HG02840 (cell line): Measurements from ENCODE around the gene LPCAT3.

Experiments
- ATAC-seq: cut with Tn5 transposase; IDR thresholded peaks from one replicate; pipeline ENCODE4 v1.9.1; 2021; ENCODE audit warnings: mild to moderate bottlenecking, moderate library complexity, moderate number of reproducible peaks; ENCODE audit not compliant: unreplicated experiment, low FRiP score

The LPCAT3 gene

DNA sequence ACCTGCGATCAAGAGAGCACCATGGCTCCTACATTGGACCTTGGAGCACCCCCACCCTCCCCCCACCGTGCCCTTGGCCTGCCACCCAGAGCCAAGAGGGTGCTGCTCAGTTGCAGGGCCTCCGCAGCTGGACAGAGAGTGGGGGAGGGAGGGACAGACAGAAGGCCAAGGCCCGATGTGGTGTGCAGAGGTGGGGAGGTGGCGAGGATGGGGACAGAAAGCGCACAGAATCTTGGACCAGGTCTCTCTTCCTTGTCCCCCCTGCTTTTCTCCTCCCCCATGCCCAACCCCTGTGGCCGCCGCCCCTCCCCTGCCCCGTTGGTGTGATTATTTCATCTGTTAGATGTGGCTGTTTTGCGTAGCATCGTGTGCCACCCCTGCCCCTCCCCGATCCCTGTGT is 76.5 kb downstream of the LPCAT3 start:
- ATAC-seq = no peak

DNA sequence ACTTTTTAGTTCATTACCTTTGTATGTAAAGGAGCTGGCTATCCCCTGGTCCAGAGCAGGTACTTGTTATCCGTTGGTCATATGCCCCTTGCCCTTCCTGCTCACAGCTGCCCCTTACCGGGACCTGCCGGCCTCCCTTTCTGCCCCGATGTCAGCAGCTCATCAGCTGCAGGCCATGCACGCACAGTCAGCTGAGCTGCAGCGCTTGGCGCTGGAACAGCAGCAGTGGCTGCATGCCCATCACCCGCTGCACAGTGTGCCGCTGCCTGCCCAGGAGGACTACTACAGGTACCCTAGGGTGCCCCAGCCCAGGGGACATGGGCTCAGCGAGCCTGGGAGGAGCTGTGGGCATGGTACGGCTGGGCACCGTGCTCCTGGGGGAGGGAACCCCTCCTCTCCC is 77.0 kb downstream of the LPCAT3 start:
- ATAC-seq = no peak

DNA sequence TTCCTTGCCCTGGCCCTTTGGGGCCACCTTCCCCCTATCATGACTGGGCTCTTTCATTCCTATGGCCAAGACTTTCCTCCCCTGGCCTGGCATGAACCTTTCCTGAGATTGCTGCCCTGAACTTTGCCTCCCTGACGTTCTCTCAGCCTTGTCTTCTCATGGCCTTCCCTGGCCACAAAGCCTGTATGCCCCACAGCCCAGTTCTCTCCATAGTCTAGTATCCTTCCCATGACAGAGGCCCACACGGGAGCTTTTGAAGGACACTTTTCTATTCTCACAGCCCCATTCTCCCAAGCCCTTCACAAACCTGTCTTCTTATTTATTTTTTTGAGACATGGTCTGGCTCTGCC is 79.1 kb downstream of the LPCAT3 start:
- no peak for ATAC-seq

DNA sequence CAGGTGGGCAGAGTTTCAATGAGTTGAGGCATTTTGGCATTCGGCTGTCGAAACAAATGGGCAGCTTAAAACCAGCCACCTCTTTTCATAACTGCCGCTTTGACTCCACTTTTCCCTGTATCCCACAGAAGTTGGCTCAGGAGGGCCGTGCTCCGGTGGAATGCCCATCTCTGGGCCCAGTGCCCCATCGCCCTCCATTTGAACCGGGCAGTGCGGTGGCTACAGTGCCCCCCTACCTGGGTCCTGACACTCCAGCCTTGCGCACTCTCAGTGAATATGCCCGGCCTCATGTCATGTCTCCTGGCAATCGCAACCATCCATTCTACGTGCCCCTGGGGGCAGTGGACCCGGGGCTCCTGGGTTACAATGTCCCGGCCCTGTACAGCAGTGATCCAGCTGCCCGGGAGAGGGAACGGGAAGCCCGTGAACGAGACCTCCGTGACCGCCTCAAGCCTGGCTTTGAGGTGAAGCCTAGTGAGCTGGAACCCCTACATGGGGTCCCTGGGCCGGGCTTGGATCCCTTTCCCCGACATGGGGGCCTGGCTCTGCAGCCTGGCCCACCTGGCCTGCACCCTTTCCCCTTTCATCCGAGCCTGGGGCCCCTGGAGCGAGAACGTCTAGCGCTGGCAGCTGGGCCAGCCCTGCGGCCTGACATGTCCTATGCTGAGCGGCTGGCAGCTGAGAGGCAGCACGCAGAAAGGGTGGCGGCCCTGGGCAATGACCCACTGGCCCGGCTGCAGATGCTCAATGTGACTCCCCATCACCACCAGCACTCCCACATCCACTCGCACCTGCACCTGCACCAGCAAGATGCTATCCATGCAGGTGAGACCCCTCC is 79.7 kb downstream of the LPCAT3 start:
- ATAC-seq = no peak

DNA sequence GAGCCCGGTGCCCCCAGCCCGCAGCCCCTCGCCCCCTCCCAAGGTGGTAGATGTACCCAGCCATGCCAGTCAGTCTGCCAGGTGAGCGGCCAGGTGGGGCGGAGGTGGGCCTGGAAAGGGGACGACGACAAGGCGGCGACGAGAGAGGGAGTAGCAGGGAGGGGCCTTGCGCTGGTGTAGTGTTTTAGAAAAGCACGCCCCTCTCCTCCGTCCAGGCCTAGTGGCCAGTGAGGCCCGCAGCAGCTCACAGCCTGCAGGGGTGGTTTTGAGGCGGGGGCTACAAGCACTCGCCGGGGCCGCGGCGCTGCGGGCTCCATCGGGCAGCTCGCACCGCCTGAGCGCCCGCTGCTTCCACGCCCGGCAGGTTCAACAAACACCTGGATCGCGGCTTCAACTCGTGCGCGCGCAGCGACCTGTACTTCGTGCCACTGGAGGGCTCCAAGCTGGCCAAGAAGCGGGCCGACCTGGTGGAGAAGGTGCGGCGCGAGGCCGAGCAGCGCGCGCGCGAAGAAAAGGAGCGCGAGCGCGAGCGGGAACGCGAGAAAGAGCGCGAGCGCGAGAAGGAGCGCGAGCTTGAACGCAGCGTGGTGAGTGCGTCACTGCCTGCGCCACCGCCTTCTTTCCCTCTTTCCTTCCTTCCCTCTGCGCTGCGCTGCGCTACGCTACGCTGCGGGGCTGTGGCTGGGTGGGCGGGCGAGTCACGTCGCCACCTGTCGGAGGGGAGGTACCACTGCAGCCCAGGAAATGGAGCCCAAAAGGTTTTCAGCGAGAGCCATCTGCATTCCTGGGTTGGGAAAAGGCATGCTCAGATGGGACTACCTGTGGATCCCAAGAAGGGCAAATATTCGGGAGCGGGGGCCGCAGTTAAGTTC is 80.6 kb downstream of the LPCAT3 start:
- peak; percentile 85 for ATAC-seq

DNA sequence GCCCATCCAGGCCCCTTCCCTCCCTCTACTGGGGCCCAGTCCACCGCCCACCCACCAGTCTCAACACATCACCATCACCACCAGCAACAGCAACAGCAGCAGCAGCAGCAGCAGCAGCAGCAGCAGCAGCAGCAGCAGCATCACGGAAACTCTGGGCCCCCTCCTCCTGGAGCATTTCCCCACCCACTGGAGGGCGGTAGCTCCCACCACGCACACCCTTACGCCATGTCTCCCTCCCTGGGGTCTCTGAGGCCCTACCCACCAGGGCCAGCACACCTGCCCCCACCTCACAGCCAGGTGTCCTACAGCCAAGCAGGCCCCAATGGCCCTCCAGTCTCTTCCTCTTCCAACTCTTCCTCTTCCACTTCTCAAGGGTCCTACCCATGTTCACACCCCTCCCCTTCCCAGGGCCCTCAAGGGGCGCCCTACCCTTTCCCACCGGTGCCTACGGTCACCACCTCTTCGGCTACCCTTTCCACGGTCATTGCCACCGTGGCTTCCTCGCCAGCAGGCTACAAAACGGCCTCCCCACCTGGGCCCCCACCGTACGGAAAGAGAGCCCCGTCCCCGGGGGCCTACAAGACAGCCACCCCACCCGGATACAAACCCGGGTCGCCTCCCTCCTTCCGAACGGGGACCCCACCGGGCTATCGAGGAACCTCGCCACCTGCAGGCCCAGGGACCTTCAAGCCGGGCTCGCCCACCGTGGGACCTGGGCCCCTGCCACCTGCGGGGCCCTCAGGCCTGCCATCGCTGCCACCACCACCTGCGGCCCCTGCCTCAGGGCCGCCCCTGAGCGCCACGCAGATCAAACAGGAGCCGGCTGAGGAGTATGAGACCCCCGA is 81.4 kb downstream of the LPCAT3 start:
- no peak for ATAC-seq

DNA sequence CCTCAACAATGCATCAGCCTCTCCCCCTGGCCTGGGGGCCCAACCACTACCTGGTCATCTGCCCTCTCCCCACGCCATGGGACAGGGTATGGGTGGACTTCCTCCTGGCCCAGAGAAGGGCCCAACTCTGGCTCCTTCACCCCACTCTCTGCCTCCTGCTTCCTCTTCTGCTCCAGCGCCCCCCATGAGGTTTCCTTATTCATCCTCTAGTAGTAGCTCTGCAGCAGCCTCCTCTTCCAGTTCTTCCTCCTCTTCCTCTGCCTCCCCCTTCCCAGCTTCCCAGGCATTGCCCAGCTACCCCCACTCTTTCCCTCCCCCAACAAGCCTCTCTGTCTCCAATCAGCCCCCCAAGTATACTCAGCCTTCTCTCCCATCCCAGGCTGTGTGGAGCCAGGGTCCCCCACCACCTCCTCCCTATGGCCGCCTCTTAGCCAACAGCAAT is 82.1 kb downstream of the LPCAT3 start:
- no peak for ATAC-seq

DNA sequence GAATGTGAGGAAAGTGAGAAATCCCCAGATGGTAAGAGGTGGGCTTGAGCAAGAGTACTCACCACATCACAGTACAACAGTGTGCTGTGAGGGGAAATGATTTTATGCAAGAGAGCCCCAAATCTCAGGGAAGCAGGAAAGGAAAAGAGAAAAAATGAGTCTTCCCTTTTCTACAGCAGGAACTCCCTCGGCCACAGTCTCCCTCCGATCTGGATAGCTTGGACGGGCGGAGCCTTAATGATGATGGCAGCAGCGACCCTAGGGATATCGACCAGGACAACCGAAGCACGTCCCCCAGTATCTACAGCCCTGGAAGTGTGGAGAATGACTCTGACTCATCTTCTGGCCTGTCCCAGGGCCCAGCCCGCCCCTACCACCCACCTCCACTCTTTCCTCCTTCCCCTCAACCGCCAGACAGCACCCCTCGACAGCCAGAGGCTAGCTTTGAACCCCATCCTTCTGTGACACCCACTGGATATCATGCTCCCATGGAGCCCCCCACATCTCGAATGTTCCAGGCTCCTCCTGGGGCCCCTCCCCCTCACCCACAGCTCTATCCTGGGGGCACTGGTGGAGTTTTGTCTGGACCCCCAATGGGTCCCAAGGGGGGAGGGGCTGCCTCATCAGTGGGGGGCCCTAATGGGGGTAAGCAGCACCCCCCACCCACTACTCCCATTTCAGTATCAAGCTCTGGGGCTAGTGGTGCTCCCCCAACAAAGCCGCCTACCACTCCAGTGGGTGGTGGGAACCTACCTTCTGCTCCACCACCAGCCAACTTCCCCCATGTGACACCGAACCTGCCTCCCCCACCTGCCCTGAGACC is 82.7 kb downstream of the LPCAT3 start:
- ATAC-seq = no peak

DNA sequence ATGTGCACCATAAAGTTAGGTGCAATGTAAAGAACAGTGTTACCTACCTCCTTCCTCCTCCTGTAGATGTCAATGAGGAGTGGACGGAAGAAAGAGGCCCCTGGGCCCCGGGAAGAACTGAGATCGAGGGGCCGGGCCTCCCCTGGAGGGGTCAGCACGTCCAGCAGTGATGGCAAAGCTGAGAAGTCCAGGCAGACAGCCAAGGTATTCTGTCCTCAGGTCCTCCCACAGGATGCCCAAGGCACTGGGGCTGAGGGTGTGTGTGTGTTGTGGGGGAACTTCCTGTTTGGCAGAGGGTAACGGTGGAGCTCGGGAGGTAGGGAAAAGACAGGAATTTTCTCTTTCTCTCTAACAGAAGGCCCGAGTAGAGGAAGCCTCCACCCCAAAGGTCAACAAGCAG is 84.2 kb downstream of the LPCAT3 start:
- ATAC-seq = no peak

DNA sequence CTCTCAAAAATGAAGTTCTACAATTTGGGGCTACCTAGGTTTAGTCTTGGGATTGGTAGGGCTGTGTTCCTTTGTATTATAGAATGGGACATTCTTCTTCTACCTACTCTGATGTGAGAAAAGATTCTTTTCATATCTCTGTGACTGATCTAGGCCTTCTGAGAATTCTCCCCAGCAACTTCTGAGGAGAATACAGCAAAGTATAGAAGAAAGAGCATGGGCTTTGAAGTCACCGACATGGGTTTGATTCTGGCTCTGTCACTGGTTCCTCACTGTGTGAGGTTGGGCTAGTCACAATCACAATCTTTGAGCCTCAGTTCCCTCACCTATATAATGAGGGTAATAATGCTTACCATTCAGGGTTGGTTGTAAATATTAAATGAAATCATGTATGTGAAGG is 85.5 kb downstream of the LPCAT3 start:
- ATAC-seq = no peak

DNA sequence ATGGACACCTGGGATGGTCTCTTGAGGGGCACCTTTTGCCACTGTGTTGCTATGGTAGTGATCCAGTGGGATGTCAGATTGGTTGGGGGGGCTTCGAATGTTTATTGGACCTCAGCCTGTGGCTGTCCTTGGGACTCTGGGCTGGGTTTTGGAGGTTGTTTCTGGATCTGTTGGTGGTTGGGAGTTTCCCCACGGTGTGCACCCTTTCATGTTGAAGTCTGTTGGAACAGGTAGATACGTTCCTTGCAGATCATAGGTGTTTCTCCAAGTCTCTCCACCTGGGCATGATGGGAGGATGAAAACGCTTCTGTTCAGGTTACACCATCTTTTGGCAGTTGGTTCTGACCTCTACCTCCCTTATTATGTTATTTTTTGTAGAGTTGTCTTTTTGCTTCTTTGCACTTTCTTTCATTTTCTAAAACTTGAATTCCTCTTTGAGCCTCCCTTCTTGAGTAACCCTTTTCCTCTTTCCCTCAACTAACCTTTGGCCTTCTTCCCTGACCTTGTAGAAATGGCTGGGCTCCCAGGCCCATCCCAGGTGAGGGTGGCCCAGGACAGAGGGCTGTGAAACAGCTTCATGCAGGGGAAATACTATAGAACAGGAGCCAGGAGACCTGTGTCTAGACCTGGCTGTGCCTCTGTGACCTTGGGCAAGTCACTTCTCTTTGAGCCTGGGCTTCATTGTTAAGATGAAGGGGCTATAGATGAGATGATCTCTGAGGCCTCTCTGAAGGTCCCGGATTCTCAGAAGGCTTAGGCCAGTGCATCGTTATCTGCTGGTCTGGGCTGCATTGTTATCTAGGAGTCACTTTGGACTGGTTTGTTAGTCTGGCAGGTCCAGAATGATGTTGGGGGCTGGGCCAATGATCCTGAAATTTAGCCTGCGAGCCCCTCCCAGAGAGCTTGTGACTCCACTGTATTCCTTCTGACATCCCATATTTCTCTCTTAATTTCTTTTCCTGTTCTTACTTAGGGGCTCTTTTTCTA is 88.5 kb downstream of the LPCAT3 start:
- ATAC-seq = no peak

DNA sequence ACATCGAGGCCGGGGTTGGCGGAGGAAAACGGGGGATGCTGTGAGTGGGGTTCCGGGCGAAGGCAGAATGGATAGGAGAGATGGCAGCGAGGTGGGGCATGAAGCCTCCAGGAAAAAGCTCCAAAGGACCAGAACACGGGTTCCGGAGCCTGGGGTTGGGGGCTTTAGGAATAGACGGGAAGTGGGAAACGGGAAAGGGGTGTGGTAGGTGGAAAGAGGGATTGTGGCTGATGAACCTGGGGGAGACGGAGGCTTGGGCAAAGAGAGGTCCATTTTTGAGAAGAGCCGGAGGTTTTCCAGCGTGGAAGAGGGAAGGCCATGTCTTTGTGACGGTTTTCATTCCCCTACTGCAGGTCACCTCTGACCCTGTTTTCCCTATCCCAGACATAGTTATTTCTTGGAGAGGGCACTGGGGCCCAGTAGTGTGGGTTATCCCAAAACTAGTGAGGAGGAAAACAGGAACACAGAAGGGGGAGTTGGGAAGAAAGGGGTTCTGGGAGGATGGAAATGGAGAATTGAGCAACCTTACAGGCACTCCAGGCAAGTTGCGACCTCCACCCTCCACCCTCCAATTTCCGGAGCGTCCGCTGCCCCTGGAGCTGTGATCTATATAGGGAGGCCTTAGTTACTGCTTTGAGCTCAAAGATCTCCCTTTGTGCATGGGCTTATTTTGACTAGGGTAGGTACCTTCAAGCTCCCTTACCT is 89.4 kb downstream of the LPCAT3 start:
- no peak for ATAC-seq

DNA sequence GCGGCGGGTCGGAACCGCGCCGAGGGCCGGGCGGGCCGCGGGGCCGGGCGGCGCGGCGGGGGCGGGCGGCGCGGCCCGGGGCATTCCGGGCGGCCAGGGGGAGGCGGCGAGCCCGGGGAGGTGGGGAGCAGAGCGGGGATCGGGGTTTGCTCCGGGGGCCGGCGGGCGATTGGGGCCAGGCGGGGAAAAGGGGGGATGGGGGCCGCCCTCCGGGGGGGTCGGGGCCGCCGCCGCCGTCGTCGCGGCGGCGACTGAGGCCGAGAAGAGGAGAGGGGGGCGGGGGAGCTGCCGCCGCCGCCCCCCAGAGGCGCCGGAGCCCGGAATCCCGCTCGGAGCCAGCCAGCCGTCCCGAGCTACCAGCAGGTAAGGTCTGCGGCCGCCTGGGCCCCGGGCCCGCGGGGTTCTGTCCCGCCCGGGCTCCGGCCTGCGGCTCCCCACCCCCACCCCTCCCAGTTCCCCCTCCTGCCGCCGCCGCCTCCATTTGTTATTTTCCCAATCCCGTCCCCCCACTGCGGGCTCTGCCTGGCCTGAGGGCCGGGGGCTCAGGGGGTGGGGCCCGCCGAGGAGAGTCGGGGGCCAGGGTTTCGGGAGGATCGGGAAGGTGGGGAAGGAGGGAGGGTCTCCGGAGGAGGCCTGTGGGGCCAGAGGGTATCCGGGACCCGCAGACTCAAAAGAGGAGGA is 90.1 kb downstream of the LPCAT3 start:
- no peak for ATAC-seq

DNA sequence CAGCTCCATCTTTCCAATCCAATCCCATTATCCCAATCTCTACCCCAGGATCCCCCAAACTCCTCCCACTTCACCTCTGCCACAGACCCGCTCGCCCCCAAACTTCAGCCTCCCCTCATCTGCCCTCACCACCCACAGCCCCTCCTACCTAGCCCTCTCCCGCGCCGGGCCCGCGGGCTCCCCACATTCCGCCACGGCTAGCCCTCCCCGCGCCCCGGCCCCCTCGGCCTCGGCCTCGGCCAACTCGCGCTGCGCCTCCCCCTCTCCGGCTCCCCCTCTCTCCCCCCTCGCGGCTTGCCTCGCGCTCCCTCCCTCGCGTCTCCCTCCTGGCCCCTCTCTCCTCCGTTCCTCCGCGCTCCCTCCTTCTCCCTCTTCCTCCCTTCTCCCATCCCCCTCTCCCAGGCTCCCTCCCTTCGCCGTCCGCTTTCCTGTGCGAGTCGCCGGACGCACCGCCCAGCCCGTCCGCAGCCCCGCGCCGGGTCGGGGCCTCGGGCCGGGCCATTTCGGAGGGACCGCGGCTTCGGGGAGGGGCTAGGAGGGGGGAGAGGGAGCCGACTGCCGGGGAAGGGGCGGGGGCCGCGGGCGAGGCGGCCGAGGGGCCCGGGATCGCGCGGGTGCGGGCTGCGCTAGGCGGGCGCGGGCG is 90.8 kb downstream of the LPCAT3 start, which contains the start of gene ATN1:
ATN1 (plus strand) TSS at position 581 of the 643 bp plus-strand sequence. CDS start 6,043 bp downstream, outside the sequence.
- no peak for ATAC-seq
